SK-N-SH treated with all-trans-retinoic acid at 6 μM for 48 hours (cell line): ENCODE data around the gene SYT12.

ENCODE experiments used
- ARNTL ChIP-seq: fragments of 450-650 bp; formaldehyde crosslinking; IDR thresholded peaks from 2 replicates; pipeline ENCODE4 v1.5.0; 2020; ENCODE audit warnings: low read depth, mild to moderate bottlenecking, moderate library complexity, borderline replicate concordance
- CREB5 ChIP-seq: fragments of 250-450 bp; sonication (Bioruptor Pico); IDR thresholded peaks from 2 replicates; pipeline ENCODE4 v1.5.1; 2020; ENCODE audit warnings: low read depth, mild to moderate bottlenecking, moderate library complexity
- CSRNP3 ChIP-seq: fragments of 250-450 bp; sonication (Bioruptor Pico); IDR thresholded peaks from 2 replicates; pipeline ENCODE4 v1.5.1; 2021; ENCODE audit warnings: mild to moderate bottlenecking, moderate library complexity
- ESRRG ChIP-seq: fragments of 250-450 bp; sonication (Bioruptor Pico); IDR thresholded peaks from 2 replicates; pipeline ENCODE4 v1.6.1; 2021; ENCODE audit warnings: mild to moderate bottlenecking
- OSR1 ChIP-seq: fragments of 250-450 bp; sonication (Bioruptor Pico); IDR thresholded peaks from 2 replicates; pipeline ENCODE4 v1.8.0; 2022; ENCODE audit warnings: moderate library complexity, mild to moderate bottlenecking, inconsistent platforms
- PATZ1 ChIP-seq: fragments of 250-450 bp; sonication (Bioruptor Pico); IDR thresholded peaks from 2 replicates; pipeline ENCODE4 v1.8.0; 2020; ENCODE audit warnings: mild to moderate bottlenecking, moderate library complexity, borderline replicate concordance
- PPARA ChIP-seq: fragments of 250-450 bp; sonication (Bioruptor Pico); IDR thresholded peaks from 2 replicates; pipeline ENCODE4 v1.5.0; 2020; ENCODE audit warnings: mild to moderate bottlenecking, borderline replicate concordance
- TCF4 ChIP-seq: fragments of 250-450 bp; sonication (Bioruptor Pico); IDR thresholded peaks from 2 replicates; pipeline ENCODE4 v1.8.0; 2021; ENCODE audit warnings: mild to moderate bottlenecking, moderate library complexity, borderline replicate concordance
- TSHZ2 ChIP-seq: fragments of 250-450 bp; sonication (Bioruptor Pico); IDR thresholded peaks from 2 replicates; pipeline ENCODE4 v1.5.0; 2020; ENCODE audit warnings: mild to moderate bottlenecking, moderate library complexity
- ZC3H10 ChIP-seq: fragments of 250-450 bp; sonication (Bioruptor Pico); IDR thresholded peaks from 2 replicates; pipeline ENCODE4 v1.5.1; 2021; ENCODE audit warnings: mild to moderate bottlenecking, moderate library complexity
- ZFP3 ChIP-seq: fragments of 250-450 bp; sonication (Bioruptor Pico); IDR thresholded peaks from 2 replicates; pipeline ENCODE4 v1.5.0; 2020; ENCODE audit warnings: mild to moderate bottlenecking, moderate library complexity
- ZFP30 ChIP-seq: fragments of 450-650 bp; formaldehyde crosslinking; IDR thresholded peaks from 2 replicates; pipeline ENCODE4 v1.5.0; 2022; ENCODE audit warnings: mild to moderate bottlenecking, moderate library complexity
- ZNF565 ChIP-seq: fragments of 450-650 bp; formaldehyde crosslinking; conservative IDR thresholded peaks from 2 replicates; pipeline ENCODE4 v1.5.0; 2020; ENCODE audit warnings: low read depth, mild to moderate bottlenecking, moderate library complexity
- ZNF8 ChIP-seq: fragments of 450-650 bp; formaldehyde crosslinking; IDR thresholded peaks from 2 replicates; pipeline ENCODE4 v1.5.0; 2020; ENCODE audit warnings: mild to moderate bottlenecking, moderate library complexity

- TF ChIP-seq ZC3H10 (CRISPR knock-in tag) (no peak), CSRNP3 (CRISPR knock-in tag) (no peak), ZFP30 (CRISPR knock-in tag) (no peak), ARNTL (CRISPR knock-in tag) (no peak), PATZ1 (no peak), PPARA (CRISPR knock-in tag) (no peak), ESRRG (no peak), ZFP3 (CRISPR knock-in tag) (no peak), TCF4 (CRISPR knock-in tag) (no peak), CREB5 (CRISPR knock-in tag) (no peak), ZNF8 (no peak), TSHZ2 (CRISPR knock-in tag) (no peak), OSR1 (CRISPR knock-in tag) (no peak), ZNF565 (no peak)
Measured at GRCh38 chr11:67082071-67082791, 59.3 kb downstream of the SYT12 start.
